ENCODE results near the gene ZNF554.
"Not testable (repeated sequence)": the region's sequence is repeated elsewhere in the genome, so short reads cannot be mapped to it uniquely, and the experiment has no call there.

Gene ZNF554

DNA sequence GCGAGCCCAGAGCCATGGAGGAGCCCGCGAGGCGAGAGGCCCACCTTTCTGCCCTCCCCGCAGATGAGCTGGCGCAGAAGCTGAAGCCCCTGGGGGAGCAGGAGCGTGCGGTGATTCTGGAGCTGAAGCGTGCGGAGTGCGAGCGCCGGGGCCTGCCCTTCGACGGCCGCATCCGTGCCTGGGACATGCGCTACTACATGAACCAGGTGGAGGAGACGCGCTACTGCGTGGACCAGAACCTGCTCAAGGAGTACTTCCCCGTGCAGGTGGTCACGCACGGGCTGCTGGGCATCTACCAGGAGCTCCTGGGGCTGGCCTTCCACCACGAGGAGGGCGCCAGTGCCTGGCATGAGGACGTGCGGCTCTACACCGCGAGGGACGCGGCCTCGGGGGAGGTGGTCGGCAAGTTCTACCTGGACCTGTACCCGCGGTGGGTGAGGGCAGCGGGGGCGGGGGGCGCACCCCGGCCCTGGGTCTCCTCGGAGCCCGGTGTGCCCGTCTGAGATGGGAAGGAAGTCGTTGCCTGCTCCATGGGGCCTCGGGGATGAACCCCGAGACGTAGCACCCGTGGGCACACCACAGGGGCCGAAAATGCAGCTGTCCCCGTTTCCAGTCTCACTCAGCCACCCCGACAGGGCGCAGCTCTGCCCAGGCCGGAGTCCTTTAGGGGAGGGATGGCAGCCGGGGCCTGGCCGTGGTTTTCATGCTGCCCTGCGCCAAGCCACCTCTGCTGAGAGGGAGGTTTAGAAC lies 12.1 kb upstream of the ZNF554 start:
- no peak for DNase-seq (ENCODE audit: low read depth in 2 of 2)

DNA sequence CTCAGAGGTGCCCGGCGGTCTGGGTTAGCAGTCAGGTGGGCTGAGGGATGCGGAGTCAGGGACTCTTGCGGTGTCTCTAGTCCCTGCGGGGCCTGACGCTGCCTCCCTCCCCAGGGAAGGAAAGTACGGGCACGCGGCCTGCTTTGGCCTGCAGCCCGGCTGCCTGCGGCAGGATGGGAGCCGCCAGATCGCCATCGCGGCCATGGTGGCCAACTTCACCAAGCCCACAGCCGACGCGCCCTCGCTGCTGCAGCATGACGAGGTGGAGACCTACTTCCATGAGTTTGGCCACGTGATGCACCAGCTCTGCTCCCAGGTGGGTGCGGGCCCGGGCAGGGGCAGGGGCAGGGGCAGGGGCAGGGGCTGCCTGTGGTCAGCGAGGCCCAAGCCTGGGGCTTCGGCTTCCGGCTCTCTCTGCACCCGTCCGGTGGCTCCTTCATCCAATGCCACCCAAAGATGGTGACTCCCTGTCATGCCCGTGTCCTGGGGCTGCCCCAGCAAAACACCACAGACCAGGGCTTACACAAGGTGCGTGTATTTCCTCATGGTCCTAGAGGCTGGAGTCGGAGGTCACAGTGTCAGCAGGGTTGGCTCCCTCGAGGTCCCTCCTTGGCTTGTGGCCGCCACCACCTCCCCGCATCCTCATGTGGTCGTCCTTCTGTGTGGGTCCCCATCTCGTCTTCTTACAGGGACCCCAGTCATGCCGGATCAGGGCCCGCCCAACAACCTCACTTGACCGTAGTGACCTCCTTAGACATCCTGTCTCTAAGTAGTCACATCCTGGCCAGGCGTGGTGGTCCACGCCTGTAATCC lies 11.3 kb upstream of the ZNF554 start:
- DNase-seq (ENCODE audit: low read depth in 2 of 2): no peak

DNA sequence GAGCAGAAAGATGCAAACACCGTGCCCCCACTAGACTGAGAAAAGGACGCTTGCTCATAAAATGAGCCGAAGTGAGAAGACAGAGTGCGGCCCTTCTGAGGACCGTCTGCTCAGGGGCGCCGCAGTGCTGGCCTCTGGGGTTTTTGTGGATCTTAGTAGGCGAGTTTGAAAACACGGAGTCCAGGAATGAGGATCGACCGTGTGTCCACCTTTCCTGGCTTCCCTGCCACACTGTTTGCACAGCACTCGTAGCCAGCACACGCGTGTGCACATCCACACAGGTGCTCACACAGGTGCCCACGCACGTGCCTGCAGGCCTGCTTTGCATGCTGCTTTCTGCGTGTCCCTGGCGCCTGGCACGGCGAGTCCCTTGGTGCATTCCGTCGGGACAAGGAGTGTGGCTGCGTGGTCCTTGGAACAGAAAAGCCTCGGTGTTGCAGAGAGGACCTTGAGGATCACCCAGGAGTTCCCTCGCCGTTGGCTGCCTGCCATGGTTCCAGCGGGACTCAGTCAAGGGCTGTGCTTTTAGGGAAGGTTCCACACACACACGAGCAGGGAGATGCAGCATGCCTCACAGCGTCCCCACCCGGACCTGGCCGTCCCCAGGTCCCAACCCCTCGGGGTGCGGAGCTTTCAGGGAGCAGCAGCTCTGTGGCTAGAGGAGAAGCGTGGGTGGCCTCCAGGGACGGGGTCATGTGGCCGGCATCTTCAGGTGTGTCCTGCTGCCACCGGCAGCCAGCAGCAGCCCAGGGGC lies 10.1 kb upstream of the ZNF554 start:
- DNase-seq (ENCODE audit: low read depth in 2 of 2): no peak

DNA sequence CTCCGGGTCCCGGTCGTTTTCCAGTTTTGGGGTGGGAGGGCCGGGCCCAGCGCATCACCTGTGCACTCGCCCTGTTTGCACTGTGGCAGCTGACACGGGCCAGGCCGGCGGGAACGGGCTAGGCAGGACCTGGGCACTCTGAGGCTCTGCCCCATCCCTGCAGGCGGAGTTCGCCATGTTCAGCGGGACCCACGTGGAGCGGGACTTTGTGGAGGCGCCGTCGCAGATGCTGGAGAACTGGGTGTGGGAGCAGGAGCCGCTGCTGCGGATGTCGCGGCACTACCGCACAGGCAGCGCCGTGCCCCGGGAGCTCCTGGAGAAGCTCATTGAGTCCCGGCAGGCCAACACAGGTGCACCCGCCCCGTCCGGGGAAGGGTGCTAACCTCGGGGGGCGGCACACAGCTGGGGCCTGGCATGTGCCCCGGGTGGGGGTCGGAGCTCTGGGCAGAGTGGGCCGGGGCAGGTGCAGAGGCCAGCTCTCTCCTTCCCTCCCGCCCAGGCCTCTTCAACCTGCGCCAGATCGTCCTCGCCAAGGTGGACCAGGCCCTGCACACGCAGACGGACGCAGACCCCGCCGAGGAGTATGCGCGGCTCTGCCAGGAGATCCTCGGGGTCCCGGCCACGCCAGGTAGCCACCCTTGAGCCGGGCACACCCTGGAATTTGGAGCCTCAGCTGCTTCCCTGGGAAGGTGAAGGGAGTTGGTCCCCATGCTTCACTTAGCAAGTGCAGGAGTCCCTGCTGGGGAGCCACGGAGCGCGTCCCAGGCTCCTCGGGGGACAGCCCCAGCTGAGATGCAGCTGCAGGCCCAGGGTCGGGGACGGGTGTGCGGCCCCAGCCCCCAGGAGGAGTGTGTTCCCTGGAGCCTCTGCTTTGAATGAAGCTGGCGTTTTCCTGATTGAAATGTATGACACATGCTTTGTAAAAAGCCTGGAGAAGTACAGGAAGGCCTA lies 9.3 kb upstream of the ZNF554 start:
- no peak for DNase-seq (ENCODE audit: low read depth in 2 of 2)

DNA sequence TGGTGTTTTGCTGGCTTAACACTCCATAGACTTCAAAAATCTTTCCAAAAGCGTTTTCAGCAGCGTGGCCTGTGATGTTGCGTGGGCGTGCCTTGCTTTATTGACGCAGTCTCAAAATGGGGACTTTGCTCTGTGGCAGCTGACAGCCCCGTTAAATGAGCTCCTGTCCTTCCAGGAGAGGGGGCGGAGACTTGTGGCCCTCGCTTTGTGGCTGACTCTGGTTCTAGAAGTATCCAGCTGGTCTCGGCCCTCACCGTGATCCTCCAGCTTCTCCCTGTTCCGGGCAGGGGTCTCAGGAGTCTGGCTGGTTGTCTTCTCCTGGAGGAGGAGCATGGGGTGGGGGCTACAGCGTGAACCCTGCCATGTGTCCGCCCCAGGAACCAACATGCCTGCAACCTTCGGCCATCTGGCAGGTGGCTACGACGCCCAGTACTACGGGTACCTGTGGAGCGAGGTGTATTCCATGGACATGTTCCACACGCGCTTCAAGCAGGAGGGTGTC lies 8.4 kb upstream of the ZNF554 start:
- no peak for DNase-seq (ENCODE audit: low read depth in 2 of 2)

DNA sequence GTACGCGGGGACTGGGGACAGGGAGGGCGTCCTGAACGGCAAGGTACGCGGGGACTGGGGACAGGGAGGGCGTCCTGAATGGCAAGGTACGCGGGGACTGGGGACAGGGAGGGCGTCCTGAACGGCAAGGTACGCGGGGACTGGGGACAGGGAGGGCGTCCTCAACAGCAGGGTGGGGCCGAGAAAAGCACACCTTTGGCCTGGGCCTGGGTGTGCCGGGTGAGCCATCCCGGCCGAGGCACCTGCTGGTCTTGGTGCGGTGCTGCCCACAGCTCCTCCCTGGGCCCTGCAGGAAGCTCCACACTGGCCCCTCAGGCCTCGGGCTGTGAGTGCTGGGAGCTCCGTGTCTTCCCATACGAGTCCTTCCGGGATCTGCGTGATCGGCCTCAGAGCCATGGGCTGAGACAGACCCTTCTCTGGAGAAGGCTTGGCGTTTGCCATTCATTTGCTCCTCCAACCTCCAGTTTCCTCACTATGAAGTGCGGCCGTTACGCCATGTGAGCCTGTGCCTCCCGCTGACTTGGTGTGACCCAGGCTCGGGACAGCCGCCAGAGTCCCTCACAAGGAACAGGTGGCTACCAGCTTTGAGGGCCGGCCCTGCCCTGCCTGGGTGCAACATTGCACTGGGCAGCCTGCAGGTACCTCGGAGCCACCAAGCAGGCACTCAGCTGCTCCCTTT lies 7.8 kb upstream of the ZNF554 start:
- DNase-seq (ENCODE audit: low read depth in 2 of 2): no peak

DNA sequence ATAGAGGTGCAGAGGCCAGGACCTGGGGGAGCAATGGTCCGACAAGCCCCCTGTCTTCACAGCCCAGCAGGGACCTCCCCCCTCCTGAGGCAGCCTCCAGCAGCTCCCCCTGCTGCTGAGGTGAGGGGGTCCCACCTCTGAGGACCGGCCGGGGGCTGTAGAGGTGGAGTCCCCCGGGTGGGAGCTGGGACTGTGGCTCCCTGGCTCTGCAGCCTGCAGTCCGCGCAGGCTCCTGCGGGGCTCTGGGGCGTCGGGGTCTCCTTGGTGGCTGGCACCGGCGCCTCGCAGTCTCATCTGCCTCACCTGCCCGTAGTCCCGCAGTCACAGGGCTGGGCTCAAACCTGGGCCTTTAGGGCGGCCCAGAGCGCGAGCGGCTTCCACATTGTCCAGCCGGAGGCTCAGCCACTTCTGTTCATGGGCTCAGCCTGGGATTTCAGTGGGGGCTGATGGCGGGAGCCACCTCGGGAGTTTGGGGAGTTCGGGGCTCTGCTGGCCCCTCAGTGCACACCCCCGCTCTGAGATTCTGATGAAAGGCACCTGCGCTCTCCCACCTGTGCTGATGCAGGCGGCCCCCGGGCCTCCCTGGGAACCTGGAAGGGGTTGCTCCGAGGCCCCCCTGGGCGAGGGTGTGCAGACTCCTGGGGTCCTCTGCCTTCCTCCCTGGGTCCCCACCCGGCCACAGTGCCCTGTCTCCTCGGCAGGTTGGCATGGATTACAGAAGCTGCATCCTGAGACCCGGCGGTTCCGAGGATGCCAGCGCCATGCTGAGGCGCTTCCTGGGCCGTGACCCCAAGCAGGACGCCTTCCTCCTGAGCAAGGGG lies 7.0 kb upstream of the ZNF554 start:
- DNase-seq (ENCODE audit: low read depth in 2 of 2): no peak

DNA sequence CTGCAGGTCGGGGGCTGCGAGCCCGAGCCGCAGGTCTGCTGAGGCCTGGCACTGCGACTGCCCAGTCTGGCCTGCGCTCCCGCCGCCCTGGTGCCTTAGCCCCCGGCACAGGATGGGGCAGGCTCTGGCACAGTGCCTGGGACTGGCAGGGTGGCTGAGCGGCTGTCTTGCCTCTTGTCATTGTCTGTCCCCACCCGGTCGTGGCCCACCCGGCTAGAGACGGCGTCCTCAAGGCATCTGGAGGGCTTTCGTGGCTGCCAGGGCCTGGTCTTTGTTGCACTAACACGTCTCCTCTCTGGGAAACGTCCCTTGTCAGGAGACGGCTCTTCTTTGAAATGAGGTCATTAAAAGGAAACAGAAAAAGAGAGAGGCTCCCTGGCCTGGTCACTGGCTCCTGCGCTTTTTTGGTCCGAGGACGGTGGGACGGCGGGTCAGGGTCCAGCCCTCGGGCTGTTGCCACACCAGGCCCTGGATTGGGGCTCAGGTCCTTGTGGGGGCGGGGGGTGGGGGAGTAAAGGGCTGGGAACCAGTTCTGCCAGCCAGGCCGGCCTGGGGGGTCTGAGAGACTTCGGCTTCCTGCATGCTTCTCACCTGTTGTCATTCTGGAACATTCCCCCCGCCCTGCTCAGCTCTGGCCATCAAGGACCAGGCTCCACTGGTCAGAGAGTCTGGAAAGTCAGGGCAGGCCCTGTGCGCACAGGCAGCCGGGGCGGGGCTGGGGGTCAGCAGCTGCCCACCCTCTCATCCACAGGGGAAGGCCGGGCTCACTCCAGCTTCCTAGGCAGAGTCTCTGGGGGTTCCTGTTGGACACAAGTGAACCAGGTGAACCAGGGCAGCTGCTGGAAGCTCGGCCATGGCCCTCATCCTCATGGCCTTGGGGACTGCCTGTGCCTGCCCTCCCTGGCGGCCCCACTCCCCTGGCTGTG lies 6.2 kb upstream of the ZNF554 start:
- no peak for DNase-seq (ENCODE audit: low read depth in 2 of 2)

DNA sequence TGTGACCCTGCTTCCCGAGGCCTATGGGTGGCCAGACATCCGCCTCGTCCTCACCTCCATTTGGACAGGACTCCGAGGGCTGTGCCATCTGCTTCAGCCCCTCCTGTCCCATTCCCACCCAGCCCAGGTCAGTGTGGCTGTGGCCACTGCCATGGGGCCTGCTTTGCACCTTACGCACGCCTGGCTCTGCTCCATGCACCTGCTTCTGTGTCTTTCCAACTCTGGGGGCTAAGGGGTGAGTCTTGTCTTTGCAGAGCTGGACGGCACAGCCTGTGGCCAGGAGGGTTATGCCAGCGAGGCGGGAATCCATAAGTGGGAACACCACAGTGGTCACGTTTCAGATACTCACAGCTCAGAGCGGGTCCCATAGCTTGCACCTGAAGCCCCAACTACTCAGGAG lies 5.2 kb upstream of the ZNF554 start:
- DNase-seq (ENCODE audit: low read depth in 2 of 2): no peak

DNA sequence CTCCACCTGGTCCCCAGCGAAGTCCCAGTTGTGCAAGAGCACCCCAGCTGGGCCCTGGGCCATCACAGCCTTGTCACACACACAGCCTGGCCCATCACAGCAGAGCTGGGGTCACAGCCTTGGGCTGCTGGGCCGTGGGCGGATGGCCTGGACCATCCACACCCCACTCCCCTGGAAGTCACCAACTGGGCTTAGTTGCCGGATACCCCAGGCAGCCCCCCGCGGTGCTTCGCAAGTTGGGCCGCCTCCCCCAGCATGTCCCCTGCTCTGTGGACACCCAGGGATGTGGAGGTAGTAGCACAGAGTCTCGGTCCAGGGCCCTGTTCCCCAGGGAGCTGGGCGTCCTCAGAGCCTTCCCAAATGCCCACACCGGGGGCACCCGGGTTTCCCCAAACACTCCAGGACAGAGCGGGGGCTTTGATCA lies 4.5 kb upstream of the ZNF554 start:
- DNase-seq (ENCODE audit: low read depth in 2 of 2): no peak

DNA sequence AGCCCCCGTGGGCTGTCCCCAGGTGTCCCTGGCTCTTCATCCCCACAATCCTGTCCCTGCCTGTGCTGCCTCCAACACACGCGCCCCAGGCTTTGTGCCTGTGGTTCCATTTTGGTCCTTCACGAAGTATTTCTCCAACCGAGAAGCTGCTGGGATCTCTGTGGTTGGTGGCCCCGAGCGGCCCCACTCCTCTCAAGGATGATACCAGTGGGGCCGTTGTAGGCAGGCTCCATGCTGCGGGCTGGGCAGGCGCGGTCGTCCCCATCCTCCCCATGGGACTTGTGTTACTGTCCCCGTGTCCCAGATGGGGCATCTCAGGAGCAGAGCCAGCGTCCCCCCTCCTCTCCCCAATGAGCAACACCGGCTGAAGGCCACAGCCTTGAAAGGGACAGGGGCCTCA lies 3.7 kb upstream of the ZNF554 start:
- no peak for DNase-seq (ENCODE audit: low read depth in 2 of 2)

DNA sequence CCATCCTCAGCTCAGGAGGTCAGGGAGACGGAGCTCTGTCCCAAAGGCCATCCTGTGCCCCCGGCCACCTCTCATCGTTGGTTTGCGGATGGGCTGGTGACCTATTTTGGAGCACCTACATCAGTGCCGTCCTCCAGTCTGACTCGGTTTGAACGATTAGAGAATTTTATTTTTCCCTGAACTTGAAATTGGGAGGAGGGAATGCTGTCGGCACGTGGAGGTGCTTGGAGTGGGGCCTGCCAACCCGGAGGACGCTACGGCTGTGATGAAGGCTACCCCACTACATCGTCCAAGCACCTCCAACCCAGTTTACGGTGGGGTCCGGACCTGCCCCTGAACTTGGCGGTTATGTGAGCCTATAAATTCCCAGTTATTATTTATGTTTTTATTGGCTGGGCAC lies 3.0 kb upstream of the ZNF554 start:
- no peak for DNase-seq (ENCODE audit: low read depth in 2 of 2)

DNA sequence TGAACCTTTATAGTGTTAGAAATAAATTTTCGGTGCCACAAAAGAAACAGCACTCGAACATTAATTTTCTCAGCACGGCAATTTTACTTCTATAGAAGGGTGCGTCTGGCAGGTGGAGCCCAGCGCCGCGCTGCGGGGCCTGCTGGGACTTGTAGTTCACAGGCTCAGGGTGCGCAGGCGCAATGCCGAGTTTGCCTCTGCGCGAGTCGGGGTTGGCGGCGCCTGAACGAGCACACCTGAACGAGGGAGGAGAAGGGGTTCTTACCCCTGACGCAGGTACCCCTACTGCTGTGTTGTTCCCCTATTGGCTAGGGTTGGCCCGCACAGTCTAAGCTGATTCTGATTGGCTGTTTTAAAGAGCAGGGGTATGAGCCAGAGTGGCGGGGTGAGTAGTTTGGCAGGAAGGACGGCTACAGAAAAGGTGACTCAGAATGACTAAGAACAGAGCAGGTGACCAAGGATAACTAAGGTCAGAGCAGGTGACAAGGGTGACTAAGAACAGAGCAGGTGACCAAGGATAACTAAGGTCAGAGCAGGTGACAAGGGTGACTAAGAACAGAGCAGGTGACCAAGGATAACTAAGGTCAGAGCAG lies 2.3 kb upstream of the ZNF554 start:
- DNase-seq (ENCODE audit: low read depth in 2 of 2): not testable (repeated sequence)

DNA sequence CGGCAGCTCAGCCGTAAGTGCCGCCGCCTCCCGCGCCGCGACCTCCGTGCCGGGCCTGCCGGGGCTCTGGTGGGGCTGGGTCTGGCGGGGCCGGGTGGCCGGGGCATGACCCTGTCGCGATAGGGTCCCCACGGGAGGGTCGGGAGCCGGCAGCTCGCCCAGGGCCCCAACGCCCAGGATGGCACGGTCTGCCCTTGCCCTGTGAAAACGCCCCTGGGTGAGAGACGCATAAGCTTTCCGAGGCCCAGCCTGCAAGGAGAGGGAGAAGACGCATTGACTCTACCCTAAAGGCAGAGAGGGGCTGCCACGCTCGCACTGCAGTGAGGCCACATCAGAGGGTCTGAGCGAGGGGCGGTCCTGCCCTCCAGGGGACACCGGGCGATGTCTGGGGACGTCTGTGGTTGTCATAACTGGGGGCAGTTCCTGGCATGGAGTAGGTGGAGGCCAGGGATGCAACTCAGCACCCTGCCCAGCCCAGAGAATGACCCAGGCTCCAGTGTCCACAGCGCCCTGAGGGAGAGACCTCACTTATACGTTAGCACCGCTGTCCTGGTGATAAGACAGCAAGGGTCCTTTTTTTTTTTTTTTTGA lies 539 bp downstream of the ZNF554 start:
- no peak for DNase-seq (ENCODE audit: low read depth in 2 of 2)

DNA sequence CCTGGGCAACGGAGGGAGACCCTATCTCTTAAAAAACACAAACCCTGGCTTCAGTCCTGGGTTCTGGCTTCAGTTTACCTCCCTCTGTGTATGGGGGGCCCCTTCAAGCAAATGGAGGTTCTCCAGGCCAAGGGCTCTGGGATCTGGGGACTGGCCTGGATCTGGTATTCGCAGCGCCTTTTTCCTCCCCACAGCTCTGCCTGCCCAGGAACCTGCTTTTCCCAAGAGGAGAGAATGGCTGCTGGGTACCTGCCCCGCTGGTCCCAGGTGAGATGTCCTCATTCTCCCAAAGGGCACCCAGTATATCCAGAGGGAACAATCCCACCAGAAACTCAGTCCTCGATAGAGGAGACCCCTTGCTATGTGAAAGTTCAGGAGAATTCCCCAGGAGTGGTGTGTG lies 3.2 kb downstream of the ZNF554 start:
- DNase-seq (ENCODE audit: low read depth in 2 of 2): no peak

DNA sequence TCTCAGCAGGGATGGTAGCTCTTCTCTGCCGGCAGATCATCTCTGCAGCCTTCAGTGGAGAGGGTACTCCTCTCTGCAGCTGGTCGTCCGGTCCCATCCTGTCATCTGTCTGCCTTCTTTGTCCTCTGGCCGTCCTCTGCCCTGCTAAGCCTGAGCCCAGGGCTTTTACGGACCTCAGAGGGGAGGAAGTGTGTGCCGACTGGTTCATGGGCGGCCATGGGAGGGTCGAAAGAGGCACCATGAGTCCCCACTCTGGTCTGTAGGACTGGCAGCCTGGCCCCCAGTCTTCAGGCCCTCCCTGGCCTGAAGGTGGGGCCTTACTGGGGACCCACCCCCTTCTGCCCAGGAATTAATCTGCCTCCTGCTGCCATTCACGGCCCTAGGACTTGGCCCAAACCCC lies 4.0 kb downstream of the ZNF554 start:
- DNase-seq (ENCODE audit: low read depth in 2 of 2): no peak

DNA sequence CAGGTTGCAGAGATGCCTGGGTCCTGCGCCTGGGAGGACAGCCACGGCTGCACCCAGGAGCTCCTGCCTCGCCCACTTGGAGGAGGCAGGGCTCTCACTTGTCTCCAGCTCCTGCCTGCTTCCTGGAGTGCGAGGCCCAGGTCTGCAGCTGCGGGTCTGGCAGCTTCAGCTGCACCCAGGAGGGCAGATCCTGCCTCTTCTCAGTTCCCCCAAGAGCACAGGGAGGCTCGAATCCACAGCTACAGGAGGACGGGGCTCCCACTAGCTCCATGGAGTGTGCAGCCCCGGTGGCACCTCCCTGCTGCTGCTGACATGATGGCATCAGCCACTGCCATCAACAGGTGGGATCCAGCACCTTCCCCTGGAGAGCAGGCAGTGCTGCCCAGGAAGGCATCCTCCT lies 4.5 kb downstream of the ZNF554 start:
- no peak for DNase-seq (ENCODE audit: low read depth in 2 of 2)

DNA sequence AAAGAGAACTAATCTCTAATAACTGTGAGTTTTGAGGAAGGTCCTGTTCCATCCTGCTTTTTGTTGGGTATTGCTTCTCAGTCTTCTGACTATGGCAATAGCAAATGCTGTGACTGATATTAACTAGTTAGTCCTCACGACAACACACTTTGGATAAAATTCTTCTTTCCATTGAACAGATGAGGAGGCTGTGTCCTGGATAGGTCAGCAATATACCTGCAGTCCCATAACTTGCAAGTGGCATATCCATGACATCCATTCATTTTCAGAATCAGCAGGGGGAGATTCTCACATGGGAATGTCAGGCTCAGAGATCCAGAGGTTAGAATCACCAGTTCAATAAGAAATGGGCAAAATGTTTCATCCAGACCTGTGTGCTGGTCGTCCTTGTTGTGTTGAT lies 7.4 kb downstream of the ZNF554 start:
- no peak for DNase-seq (ENCODE audit: low read depth in 2 of 2)
